ENCODE data around the gene C20orf141. TPM values are rescaled to one million over a fixed set of nuclear protein-coding genes. Genes with fewer than 3 reads are reported as not detected.
"Not testable (repeated sequence)": the region's sequence is repeated elsewhere in the genome, so short reads cannot be mapped to it uniquely, and the experiment has no call there.

C20orf141 gene, protein sequence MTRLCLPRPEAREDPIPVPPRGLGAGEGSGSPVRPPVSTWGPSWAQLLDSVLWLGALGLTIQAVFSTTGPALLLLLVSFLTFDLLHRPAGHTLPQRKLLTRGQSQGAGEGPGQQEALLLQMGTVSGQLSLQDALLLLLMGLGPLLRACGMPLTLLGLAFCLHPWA
- total RNA-seq = not detected

DNA sequence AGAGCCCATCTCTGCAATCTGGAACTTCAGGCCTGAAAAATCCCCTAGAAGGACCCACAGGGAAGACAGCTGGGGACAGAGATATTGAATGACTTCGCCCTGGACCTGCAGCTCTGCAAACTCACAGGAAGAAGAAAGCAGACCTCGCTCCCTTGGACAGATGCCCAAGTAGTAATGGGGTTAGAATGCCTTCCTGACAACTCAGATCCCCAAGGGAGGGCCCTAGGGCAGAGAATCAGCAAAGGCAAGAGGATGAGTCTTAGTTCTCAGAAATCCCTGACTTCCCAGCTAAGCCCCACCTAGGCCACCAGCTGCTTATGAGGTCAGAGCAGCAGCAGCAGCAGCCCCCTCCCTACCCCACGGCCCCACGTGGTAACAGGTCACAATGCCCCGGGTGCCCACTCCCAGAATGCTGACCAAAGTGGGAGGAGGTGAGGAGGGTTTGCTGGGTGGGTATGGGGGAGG, at the start of gene C20orf141:
TSS of gene C20orf141 (plus strand) at position 401 of the 465 bp plus-strand sequence. CDS start 198 bp downstream, outside the sequence.
- no peak for DNase-seq

DNA sequence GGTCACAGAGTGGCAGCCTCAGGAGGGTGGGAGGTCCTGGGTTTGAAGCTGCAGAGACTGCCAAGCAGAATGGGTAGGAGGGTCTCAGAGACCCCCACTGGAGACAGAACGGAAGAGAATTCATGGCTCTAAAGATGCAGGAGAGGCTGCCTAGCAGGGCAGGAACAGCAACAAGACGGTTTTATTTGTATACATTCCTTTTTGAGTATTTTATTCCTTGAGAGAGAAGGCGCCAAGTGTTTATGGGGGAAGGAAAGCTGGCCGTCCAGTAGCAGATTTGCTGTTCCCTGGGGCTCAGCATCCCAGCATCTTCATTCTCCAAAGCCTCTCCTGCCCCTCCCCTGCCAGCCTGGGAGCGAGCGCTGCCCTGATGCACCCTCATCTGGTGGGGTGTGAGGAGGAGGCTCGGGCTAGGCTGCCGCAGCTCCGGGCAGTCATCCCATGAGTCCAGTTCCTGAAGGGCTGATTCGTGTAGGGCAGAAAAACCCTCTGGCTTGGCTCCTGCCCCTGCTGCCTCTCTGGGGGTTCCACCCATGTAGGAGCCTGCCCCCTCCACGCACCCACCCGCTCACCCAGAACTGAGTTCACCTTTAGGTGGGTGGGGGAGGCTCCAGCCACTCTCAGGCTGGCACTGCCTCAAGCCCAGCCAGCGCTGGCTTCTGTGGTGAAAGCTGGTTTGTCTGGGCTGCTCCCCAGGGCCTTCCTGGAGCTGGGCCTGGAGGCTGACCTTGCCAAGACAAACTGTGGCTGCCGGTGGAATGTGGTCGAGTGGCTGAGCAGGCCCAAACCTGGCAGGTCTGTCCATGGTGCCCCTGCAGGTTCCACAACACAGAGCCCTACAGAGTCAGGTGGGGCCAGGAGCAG, 46.8 kb upstream of the C20orf141 start:
- DNase-seq = no peak

DNA sequence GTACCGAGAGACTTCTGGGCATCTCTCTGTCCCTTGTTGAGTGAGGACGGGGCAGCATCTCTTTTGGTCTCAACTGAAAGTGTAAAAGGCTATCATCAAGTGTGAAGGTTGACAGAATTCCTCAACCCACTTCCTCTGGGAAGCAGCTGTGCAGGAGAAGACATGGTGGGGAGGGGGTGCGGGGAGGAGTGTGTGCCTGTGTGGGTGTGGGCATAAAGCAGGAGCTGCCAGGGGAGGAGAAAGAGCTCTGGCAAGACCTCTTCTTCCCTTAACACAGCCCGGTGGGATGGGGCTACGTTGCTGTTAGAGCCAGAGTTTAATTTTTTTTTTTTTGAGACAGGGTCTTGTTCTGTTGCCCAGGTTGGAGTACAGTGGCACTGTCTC, 46.2 kb upstream of the C20orf141 start:
- DNase-seq = no peak

DNA sequence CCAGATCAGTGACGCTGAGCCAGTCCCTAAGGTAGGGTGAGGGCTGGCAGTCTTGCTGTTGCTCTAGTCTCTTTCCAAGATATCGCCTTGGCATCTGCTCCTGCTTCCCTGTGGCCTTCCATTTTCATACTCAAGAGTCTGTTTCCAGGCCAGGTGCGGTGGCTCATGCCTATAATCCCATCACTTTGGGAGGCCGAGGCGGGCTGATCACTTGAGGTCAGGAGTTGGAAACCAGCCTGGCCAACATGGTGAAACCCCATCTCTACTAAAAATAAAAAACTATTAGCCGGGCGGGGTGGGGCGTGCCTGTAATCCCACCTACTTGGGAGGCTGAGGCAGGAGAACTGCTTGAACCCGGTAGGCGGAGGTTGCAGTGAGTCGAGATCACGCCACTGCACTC, 44.7 kb upstream of the C20orf141 start:
- DNase-seq = not testable (repeated sequence)

DNA sequence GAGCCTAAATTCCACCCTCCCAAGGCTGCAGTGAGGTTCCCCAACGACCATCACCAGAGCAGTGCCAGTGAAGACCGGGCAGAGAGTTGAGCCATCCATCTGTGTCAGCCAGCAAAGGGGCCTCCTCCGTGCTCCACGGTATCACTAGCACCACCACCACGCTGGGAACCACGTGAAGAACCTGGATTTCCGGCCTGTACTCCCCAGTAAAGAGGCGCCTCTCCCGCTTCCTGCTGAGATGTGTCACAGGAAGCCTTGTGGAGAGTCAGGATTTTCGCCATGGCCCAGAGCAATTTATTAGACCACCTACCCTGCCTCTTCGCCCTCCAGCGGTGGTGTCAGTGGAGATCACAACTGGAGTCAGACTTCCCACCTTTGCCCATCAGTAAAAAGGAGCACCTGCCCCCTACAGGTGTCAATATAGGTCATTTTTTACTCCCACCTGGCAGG, 43.1 kb upstream of the C20orf141 start:
- DNase-seq = no peak

DNA sequence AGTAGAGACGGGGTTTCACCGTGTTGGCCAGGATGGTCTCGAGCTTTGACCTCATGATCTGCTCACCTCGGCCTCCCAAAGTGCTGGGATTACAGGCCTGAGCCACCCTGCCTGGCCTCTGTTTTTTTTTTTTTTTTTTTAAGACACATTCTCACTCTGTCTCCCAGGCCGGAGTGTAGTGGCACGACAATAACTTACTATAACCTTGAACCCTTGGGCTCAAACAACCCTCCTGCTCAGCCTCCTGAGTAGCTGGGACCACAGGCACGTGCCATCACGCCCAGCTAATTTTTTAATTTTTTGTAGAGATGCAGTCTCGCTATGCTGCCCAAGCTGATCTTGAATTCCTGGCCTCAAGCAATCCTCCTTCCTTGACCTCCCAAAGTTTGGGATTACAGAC, 41.0 kb upstream of the C20orf141 start:
- DNase-seq = no peak

DNA sequence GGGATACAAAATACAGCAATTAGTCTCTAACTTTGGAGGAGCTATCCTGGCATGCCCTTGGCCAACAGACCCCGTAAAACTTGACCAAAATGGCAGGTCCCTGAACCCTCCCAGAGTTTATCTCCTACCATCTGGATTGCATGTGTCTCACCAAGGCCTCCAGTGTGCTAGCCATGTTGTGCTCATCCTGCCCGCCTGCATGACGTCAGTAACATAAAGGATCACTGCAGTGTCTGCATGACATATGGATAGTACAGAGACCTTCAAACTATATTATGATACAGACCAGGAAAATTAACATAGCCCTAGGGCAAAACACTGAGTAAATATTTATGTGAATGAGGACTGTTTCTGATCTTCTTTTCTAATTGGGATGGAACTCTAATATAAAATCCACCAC, 39.6 kb upstream of the C20orf141 start:
- no peak for DNase-seq

DNA sequence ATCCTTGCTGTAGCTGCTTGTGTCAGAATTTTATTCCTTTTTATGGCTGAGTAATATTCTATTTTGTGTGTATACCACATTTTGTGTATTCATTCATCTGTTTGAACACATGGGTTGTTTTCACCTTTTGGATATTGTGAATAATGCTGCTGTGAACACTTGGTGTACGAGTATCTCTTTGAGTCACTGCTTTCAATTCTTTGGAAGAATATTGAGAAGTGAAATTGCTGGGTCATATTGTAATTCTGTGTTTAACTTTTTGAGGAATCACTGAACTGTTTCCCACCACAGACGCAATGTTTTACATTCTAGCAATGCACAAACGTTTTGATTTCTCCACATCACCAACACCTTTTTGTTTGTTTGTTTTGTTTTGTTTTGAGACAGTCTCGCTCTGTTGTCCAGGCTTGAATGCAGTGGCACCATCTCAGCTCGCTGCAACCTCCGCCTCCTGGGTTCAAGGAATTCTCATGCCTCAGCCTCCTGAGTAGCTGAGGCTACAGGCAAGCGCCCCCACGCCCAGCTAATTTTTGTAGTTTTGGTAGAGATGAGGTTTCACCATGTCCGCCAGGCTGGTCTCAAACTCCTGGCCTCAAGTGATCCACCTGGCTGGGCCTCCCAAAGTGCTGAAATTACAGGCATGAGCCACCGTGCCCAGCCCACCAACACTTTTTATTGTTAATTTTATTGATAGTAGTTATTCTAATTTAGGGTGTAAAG, 36.0 kb upstream of the C20orf141 start:
- no peak for DNase-seq

DNA sequence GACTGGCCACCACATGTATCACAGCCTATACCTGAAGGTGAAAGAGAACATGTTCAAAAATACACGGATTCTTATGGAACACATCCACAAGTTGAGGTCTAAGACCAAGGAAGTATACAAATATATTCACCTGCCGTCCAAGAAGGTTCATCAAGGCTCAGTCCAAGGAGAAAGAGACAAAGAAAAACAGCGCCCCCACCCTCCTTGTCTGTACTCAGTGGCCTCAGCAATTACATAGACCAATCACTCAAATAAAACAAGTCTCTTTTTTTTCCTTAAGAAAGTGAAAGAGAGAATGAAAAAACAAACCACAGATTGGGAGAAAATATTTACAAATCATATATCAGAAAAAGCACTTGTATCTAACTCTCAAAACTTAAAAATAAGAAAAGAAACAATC, 33.8 kb upstream of the C20orf141 start:
- DNase-seq = no peak

DNA sequence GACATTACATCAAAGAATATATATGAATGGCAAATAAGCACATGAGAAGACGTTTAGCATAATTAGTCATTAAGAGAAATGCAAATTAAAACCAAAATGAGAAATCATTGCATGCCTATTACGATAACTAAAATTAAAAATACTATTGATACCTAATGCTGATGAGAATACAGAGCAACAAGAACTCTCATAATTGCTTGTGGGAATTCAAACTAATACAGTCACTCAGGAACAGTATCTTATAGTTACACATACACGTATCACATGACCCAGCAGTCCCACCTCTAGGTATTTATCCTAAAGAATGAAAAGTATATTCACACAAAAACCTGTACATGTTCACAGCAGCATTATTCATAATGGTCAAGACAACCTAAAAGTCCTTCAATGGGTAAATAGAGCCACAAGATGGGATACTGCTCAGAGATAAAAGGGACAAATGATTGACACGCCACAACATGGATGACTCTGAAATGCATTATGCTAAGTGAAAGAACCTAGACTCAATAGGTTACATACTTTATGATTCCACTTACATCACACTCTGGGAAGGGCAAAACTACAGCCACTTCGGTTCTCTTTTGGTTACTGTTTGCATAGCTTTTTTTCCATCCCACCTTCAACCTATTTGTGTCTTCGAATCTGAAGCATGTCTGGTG, 30.8 kb upstream of the C20orf141 start:
- DNase-seq = no peak

DNA sequence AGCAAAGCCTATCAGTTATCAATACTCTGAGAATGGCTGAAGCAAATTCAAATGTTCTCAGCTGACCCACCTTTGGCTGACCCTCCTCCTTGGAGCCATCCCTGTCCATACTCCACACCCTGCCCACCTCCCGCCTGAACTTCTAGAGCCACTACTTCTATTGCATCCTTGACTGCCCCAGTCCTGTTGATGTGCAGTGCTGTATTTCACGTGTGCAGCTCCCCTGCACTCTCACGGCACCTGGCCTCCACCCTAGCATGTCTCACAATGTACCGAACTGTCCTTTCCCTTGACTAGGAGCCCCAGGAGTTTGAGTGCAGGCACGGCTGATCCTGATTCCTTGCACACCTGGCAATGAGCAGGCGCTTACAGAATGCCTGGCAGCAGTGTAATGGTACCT, 21.3 kb upstream of the C20orf141 start:
- DNase-seq = no peak

DNA sequence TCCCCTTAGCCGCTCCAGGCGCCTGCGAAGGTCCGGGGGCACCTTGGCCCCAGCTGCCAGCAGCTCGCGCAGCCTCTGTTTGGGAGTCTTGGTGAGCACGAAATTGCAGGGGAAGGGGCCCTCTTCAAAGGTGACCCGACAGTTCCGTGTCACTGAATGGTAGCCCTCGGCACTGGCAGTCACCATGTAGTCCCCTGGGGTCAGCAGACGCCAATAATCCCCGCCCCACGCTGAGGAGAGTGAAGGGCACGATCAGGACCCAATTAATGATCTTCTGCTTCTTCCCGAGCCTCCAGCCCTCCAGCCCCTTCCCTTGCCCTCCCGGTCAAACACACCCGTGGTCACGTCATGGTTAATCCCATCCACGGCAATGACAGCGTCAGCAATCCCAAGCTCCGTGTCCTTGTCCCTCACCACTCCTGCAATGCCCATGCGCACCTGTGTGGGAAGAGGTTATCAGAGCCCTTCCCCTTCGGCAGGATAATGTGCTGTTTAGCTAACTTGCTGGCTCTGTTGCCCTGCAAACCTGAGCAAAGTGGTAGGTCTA, 20.5 kb upstream of the C20orf141 start:
- no peak for DNase-seq

DNA sequence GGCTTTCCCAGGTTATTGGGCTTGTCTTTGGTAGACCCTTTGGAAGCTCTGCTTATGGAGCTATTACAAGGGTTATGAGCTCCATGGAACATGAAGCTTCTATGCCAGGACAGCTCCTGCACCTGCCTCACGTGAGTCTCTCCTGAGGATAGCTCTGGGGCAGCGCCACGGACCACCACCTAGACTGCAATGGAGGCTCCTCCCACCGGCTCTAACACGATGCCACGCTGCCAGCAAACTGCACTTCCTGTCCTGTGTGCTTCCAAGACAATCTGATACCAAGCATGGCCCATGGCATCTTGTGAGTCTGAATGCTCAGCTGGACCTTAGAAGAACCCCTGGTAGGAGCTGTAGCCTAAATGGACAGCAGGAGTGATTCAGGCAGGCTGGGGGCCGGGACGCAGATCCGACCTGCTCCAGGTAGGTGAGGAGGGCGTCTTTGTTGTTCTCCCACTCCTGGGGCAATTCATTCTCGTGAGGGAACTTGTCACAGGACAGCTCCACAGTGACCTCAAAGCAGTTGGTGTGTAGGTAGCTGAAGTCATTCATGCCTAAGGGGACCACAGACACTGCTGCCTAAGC, 19.8 kb upstream of the C20orf141 start:
- no peak for DNase-seq

DNA sequence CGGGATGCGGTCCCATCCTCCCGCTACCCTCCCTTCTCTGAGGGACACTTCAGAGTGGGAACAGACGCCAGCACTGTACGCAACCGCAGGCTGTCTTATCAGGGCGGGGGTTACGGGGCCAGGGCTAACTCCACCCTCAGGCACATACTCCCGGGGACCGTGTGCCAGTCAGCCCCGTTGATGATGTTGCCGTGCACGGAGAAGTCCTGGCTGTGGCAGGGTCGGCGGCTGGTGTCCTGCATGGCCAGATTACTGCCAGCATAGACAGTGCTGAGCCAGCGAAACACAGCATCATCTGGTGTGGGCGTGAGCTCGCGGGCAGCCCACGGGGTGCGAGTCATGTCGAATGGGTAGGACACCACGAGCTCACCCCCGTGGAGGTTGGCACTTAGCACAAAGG, 19.3 kb upstream of the C20orf141 start:
- no peak for DNase-seq

DNA sequence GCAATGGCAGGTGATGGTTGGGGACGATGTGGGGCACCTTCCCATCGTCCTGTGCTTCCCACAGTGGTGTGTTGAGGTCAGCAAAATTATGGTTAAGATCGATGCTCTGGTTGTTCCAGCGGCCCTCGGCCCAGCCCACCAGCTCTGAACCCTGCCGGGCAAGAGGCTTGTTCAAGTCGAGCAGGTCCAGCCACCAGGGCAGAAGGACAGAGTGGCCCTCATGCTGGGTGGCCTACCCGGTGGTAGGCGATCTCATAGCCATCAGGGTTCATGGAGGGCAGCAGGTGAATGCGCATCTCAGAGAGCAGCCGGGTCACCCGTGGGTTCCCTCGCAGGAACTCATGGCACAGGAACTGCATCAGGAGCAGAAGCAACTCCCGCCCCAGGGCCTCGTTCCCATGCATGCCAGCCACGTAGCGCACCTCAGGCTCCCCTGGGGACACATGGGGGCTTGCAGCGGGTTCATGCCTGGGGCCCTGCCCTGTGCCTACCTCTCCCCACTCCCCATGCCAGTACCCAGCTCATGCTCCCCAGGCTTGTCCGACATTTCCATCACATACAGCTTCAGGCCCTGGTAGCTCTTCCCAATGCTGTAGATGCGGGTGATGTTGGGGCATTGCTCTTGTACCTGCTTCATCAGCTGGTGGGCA, 18.7 kb upstream of the C20orf141 start:
- no peak for DNase-seq

DNA sequence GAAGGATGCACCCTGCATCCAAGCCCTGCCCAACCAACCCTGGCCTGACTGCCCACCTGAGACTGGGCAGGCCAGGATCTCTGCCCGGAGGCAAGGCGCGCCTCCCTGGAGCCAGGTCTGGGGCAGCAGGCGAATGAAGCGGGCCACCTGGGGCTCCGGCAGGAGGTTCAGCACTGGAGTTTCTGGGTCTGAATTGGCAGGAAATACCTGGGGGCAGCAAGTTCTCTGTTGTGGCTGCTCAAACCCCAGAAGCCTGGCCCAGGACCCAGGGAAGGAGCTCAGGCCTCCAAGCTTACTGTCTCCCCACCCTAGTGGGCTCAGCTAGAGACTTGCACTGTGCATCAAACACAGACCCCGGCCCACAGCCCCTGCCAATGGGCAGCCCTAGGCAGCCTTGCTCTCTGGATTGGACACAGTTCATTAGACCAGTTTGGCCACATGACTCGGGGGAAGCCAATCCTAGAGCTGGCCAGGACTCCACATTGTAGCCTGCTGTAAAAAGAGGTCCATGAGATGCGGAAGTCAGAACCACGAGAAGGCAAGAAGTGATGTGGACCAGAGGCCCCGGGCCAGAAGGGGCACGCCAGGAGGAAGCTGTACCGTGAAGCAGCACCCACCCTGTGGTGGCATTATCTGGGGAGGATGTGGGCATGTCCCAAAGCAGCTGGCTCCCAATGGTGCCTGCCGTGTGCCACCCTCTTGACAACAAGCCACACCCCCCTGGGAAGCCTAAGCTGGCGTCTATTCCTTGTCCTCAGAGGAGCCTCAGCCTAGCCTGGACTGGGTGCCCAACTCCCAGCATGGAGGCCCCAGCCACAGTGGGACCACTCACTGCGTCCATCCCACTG, 17.4 kb upstream of the C20orf141 start:
- no peak for DNase-seq

DNA sequence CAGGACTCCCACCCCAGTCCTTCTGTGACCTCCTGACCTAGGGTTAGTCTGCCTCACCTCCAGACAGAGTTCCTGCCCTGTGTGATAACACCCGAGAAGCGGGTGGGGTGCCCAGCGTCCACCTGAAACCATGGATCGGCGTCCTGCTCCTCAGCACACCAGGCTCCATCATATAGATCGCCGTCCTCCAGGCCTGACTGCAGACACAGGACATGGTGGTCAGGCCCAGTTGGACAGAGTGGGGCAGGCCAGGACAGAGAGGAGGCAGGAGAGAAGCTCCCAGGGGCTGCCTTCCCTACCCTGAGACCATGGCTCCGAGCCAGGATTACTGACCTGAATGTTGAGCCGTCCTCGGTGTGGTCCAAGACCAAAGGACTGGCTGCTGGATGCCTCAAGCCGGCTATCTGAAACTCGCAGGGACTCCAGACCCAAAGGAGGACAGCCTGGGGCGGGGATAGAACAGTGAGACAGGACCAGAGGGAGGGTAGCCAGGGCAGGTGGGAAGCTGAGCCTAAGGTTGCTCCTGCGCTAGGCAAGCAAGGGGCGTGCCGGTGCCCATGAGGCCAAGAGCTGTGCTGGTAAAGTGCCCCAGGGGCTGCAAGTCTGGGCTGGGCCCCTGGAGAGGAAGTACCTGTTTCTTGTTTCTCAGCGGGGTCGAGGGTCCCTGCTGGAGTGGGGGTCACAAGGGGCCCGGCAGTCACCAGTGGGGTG, 16.5 kb upstream of the C20orf141 start:
- no peak for DNase-seq

DNA sequence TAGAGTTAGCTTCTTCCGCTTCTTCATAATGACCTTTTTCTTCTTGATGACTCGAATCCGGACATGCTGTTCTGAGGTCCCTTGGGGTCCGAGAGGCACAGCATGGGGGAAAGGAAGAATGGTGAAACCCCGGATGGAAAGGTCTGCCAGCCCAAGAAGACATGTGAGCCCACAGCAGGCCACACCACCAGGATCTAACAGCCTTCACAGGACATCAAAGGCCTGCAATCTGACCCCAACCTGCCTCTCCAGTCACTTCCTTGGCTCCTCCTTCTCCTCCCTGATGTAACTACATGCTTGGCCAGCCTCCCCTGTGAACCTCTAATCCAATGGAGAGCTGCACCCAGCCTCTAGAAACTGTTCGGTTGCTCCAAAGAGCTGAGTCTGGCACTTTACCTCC, 16.0 kb upstream of the C20orf141 start:
- no peak for DNase-seq

DNA sequence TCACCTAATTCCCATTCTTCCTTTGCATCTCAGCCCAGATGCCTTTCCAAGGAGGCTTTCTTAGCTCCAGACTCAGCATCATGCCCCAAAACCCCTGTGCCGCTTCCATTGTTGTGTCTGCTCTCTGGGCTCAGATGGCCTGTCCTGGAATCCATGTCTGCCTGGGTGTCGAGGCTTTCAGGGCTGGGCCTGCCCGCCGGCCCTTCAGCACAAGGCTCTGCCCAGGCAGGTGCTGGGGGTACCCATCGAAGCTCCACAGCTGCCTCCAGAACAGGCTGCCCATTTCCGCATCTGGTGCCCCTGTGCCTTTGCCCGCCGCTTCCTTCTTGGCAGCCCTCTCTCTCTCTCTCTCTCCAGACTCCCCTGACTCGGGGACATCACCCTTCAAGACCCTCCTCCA, 15.5 kb upstream of the C20orf141 start:
- DNase-seq = no peak

All from effector CD4-positive, alpha-beta T cell (primary cell).